ENCODE measurements around the gene SS18L1.

SS18L1 gene

GRCh38 chr20:62196286-62196685 lies 52.7 kb downstream of the SS18L1 start:
- Histone ChIP-seq H3K27ac (ENCODE audit: low read depth, low read length) (no peak overlapping the region), H4K5ac (ENCODE audit: low read length) (no peak overlapping the region), H3K4me1 (ENCODE audit: control insufficient read depth, low read depth, low read length) (no peaks in the 10 kb centered on the region), H3K9ac (ENCODE audit: low read length) (no peak overlapping the region), H4K8ac (ENCODE audit: low read depth, low read length) (no peak overlapping the region), H3K4ac (ENCODE audit: low read depth, low read length) (no peak overlapping the region), H2BK5ac (ENCODE audit: low read length) (no peak overlapping the region), H3K18ac (ENCODE audit: low read length) (no peak overlapping the region), H2BK15ac (replicated peaks; ENCODE audit: low read depth) (no peak overlapping the region), H3K79me2 (ENCODE audit: control insufficient read depth, insufficient read depth, low read length) (no peaks in the 10 kb centered on the region), H3K4me3 (ENCODE audit: low read length) (no peak overlapping the region), H3K79me1 (ENCODE audit: low read length) (no peaks in the 10 kb centered on the region), H3K27me3 (ENCODE audit: insufficient read depth, low read length, poor library complexity) (no peaks in the 10 kb centered on the region), H3K23ac (ENCODE audit: low read length) (no peak overlapping the region), H3K4me2 (ENCODE audit: low read length) (no peak overlapping the region), H2AK5ac (ENCODE audit: low read length) (no peak overlapping the region), H2BK120ac (ENCODE audit: low read depth, low read length) (no peak overlapping the region), H3K36me3 (ENCODE audit: control insufficient read depth, insufficient read depth, low read length) (peaks cover 2% of the 10 kb centered on the region), H3K56ac (ENCODE audit: low read length) (no peak overlapping the region)
- DNase-seq, result no peak
- WGBS (ENCODE audit: extremely low coverage, insufficient coverage, low lambda C conversion rate), result no CpG with 5 or more reads among the region's 10 CpGs

DNA sequence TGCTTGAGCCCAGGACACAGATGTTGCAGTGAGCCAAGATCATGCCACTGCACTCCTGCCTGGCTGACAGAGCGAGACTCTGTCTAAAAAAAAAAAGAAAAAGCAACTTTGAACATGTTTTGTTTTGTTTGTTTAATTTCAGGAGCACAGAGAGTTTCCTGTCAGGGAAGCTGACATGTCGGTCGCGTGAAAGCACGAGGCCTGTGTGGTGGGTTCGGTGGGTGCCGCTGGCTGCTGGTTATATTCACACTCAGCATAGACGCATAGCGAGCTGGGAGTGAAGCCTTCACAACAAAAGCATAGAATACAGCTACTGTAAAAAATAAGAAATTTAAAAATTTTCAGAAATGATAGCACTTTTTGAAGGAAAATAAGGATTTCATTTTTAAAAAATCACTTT lies 53.7 kb downstream of the SS18L1 start:
- H3K27ac ChIP-seq (ENCODE audit: low read depth, low read length), result no peak overlapping the region
- H4K8ac ChIP-seq (ENCODE audit: low read depth, low read length), result no peak overlapping the region
- no peaks in the 10 kb centered on the region for H3K4me1 ChIP-seq (ENCODE audit: control insufficient read depth, low read depth, low read length)
- H3K9ac ChIP-seq (ENCODE audit: low read length), result no peak overlapping the region
- no peak overlapping the region for H2BK5ac ChIP-seq (ENCODE audit: low read length)
- no peak overlapping the region for H3K4me2 ChIP-seq (ENCODE audit: low read length)
- H3K27me3 ChIP-seq (ENCODE audit: insufficient read depth, low read length, poor library complexity), result no peaks in the 10 kb centered on the region
- H3K18ac ChIP-seq (ENCODE audit: low read length), result no peak overlapping the region
- no peak overlapping the region for H2BK120ac ChIP-seq (ENCODE audit: low read depth, low read length)
- H4K5ac ChIP-seq (ENCODE audit: low read length), result no peak overlapping the region
- no peak for DNase-seq
- no peak overlapping the region for H3K4ac ChIP-seq (ENCODE audit: low read depth, low read length)
- no peaks in the 10 kb centered on the region for H3K79me1 ChIP-seq (ENCODE audit: low read length)
- no CpG with 5 or more reads among the region's 9 CpGs for WGBS (ENCODE audit: extremely low coverage, insufficient coverage, low lambda C conversion rate)
- no peak overlapping the region for H2AK5ac ChIP-seq (ENCODE audit: low read length)
- H3K56ac ChIP-seq (ENCODE audit: low read length), result no peak overlapping the region
- no peak overlapping the region for H3K23ac ChIP-seq (ENCODE audit: low read length)
- H2BK15ac ChIP-seq (replicated peaks; ENCODE audit: low read depth), result no peak overlapping the region
- no peaks in the 10 kb centered on the region for H3K79me2 ChIP-seq (ENCODE audit: control insufficient read depth, insufficient read depth, low read length)
- H3K36me3 ChIP-seq (ENCODE audit: control insufficient read depth, insufficient read depth, low read length), result peaks cover 2% of the 10 kb centered on the region
- no peak overlapping the region for H3K4me3 ChIP-seq (ENCODE audit: low read length)

GRCh38 chr20:62197801-62198200 lies 54.2 kb downstream of the SS18L1 start:
- no CpG with 5 or more reads among the region's 18 CpGs for WGBS (ENCODE audit: extremely low coverage, insufficient coverage, low lambda C conversion rate)
- Histone ChIP-seq H3K4ac (ENCODE audit: low read depth, low read length) (no peak overlapping the region), H2AK5ac (ENCODE audit: low read length) (no peak overlapping the region), H3K36me3 (ENCODE audit: control insufficient read depth, insufficient read depth, low read length) (peaks cover 2% of the 10 kb centered on the region), H3K79me2 (ENCODE audit: control insufficient read depth, insufficient read depth, low read length) (no peaks in the 10 kb centered on the region), H4K5ac (ENCODE audit: low read length) (no peak overlapping the region), H3K79me1 (ENCODE audit: low read length) (no peaks in the 10 kb centered on the region), H3K27ac (ENCODE audit: low read depth, low read length) (no peak overlapping the region), H3K4me2 (ENCODE audit: low read length) (no peak overlapping the region), H3K4me3 (ENCODE audit: low read length) (no peak overlapping the region), H2BK120ac (ENCODE audit: low read depth, low read length) (no peak overlapping the region), H3K23ac (ENCODE audit: low read length) (no peak overlapping the region), H3K27me3 (ENCODE audit: insufficient read depth, low read length, poor library complexity) (no peaks in the 10 kb centered on the region), H3K56ac (ENCODE audit: low read length) (no peak overlapping the region), H4K8ac (ENCODE audit: low read depth, low read length) (no peak overlapping the region), H2BK15ac (replicated peaks; ENCODE audit: low read depth) (no peak overlapping the region), H3K4me1 (ENCODE audit: control insufficient read depth, low read depth, low read length) (no peaks in the 10 kb centered on the region), H3K9ac (ENCODE audit: low read length) (no peak overlapping the region), H3K18ac (ENCODE audit: low read length) (no peak overlapping the region), H2BK5ac (ENCODE audit: low read length) (no peak overlapping the region)
- DNase-seq, result no peak

GRCh38 chr20:62198496-62198895 lies 54.9 kb downstream of the SS18L1 start:
- no peaks in the 10 kb centered on the region for H3K79me1 ChIP-seq (ENCODE audit: low read length)
- no peak overlapping the region for H3K27ac ChIP-seq (ENCODE audit: low read depth, low read length)
- H4K5ac ChIP-seq (ENCODE audit: low read length), result no peak overlapping the region
- H3K4ac ChIP-seq (ENCODE audit: low read depth, low read length), result no peak overlapping the region
- no peaks in the 10 kb centered on the region for H3K27me3 ChIP-seq (ENCODE audit: insufficient read depth, low read length, poor library complexity)
- no peak overlapping the region for H2BK15ac ChIP-seq (replicated peaks; ENCODE audit: low read depth)
- H3K4me1 ChIP-seq (ENCODE audit: control insufficient read depth, low read depth, low read length), result no peaks in the 10 kb centered on the region
- H4K8ac ChIP-seq (ENCODE audit: low read depth, low read length), result no peak overlapping the region
- H3K23ac ChIP-seq (ENCODE audit: low read length), result no peak overlapping the region
- H3K36me3 ChIP-seq (ENCODE audit: control insufficient read depth, insufficient read depth, low read length), result peaks cover 2% of the 10 kb centered on the region
- no peak overlapping the region for H3K4me3 ChIP-seq (ENCODE audit: low read length)
- H2BK120ac ChIP-seq (ENCODE audit: low read depth, low read length), result no peak overlapping the region
- H2AK5ac ChIP-seq (ENCODE audit: low read length), result no peak overlapping the region
- no peaks in the 10 kb centered on the region for H3K79me2 ChIP-seq (ENCODE audit: control insufficient read depth, insufficient read depth, low read length)
- no peak overlapping the region for H3K18ac ChIP-seq (ENCODE audit: low read length)
- no peak overlapping the region for H2BK5ac ChIP-seq (ENCODE audit: low read length)
- WGBS (ENCODE audit: extremely low coverage, insufficient coverage, low lambda C conversion rate), result no CpG with 5 or more reads among the region's 17 CpGs
- H3K56ac ChIP-seq (ENCODE audit: low read length), result no peak overlapping the region
- no peak overlapping the region for H3K4me2 ChIP-seq (ENCODE audit: low read length)
- DNase-seq, result no peak
- H3K9ac ChIP-seq (ENCODE audit: low read length), result no peak overlapping the region

DNA sequence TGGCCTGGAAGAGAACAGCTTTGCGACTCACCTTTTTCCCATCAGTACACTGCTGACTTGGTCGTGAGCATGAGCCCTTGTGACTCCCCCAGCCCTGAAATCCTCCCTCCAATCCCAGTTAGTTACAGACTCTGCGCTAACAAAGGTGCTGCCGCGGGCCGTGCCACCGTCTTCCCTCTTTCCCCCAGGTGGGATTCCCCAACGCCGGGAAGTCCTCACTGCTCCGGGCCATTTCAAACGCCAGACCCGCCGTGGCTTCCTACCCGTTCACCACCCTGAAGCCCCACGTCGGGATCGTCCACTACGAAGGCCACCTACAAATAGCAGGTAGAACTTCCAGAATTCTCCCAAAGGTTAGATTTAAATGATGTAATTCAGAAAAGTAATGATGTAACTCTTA lies 55.4 kb downstream of the SS18L1 start:
- no peak overlapping the region for H3K18ac ChIP-seq (ENCODE audit: low read length)
- H2BK15ac ChIP-seq (replicated peaks; ENCODE audit: low read depth), result no peak overlapping the region
- H3K4me3 ChIP-seq (ENCODE audit: low read length), result no peak overlapping the region
- H3K36me3 ChIP-seq (ENCODE audit: control insufficient read depth, insufficient read depth, low read length), result peaks cover 2% of the 10 kb centered on the region
- no peak overlapping the region for H2AK5ac ChIP-seq (ENCODE audit: low read length)
- no peak overlapping the region for H3K23ac ChIP-seq (ENCODE audit: low read length)
- H4K5ac ChIP-seq (ENCODE audit: low read length), result no peak overlapping the region
- no peaks in the 10 kb centered on the region for H3K79me1 ChIP-seq (ENCODE audit: low read length)
- no peak for DNase-seq
- no peak overlapping the region for H2BK120ac ChIP-seq (ENCODE audit: low read depth, low read length)
- WGBS (ENCODE audit: extremely low coverage, insufficient coverage, low lambda C conversion rate), result no CpG with 5 or more reads among the region's 18 CpGs
- no peak overlapping the region for H3K56ac ChIP-seq (ENCODE audit: low read length)
- no peak overlapping the region for H4K8ac ChIP-seq (ENCODE audit: low read depth, low read length)
- H2BK5ac ChIP-seq (ENCODE audit: low read length), result no peak overlapping the region
- H3K4me2 ChIP-seq (ENCODE audit: low read length), result no peak overlapping the region
- H3K4ac ChIP-seq (ENCODE audit: low read depth, low read length), result no peak overlapping the region
- no peak overlapping the region for H3K27ac ChIP-seq (ENCODE audit: low read depth, low read length)
- H3K79me2 ChIP-seq (ENCODE audit: control insufficient read depth, insufficient read depth, low read length), result no peaks in the 10 kb centered on the region
- no peaks in the 10 kb centered on the region for H3K27me3 ChIP-seq (ENCODE audit: insufficient read depth, low read length, poor library complexity)
- H3K4me1 ChIP-seq (ENCODE audit: control insufficient read depth, low read depth, low read length), result no peaks in the 10 kb centered on the region
- no peak overlapping the region for H3K9ac ChIP-seq (ENCODE audit: low read length)

GRCh38 chr20:62200491-62201172 lies 57.1 kb downstream of the SS18L1 start:
- no peak overlapping the region for H3K4me2 ChIP-seq (ENCODE audit: low read length)
- no peak overlapping the region for H2BK120ac ChIP-seq (ENCODE audit: low read depth, low read length)
- no peaks in the 10 kb centered on the region for H3K79me1 ChIP-seq (ENCODE audit: low read length)
- no peak overlapping the region for H3K23ac ChIP-seq (ENCODE audit: low read length)
- H3K79me2 ChIP-seq (ENCODE audit: control insufficient read depth, insufficient read depth, low read length), result no peaks in the 10 kb centered on the region
- H3K27ac ChIP-seq (ENCODE audit: low read depth, low read length), result no peak overlapping the region
- WGBS (ENCODE audit: extremely low coverage, insufficient coverage, low lambda C conversion rate), result no CpG with 5 or more reads among the region's 38 CpGs
- no peak overlapping the region for H4K5ac ChIP-seq (ENCODE audit: low read length)
- no peak overlapping the region for H3K56ac ChIP-seq (ENCODE audit: low read length)
- no peak overlapping the region for H2AK5ac ChIP-seq (ENCODE audit: low read length)
- no peak for DNase-seq
- H3K4me3 ChIP-seq (ENCODE audit: low read length), result no peak overlapping the region
- H3K4me1 ChIP-seq (ENCODE audit: control insufficient read depth, low read depth, low read length), result no peaks in the 10 kb centered on the region
- no peak overlapping the region for H4K8ac ChIP-seq (ENCODE audit: low read depth, low read length)
- no peak overlapping the region for H3K4ac ChIP-seq (ENCODE audit: low read depth, low read length)
- no peak overlapping the region for H2BK5ac ChIP-seq (ENCODE audit: low read length)
- H3K18ac ChIP-seq (ENCODE audit: low read length), result no peak overlapping the region
- H2BK15ac ChIP-seq (replicated peaks; ENCODE audit: low read depth), result no peak overlapping the region
- H3K36me3 ChIP-seq (ENCODE audit: control insufficient read depth, insufficient read depth, low read length), result peaks cover 2% of the 10 kb centered on the region
- no peak overlapping the region for H3K9ac ChIP-seq (ENCODE audit: low read length)
- H3K27me3 ChIP-seq (ENCODE audit: insufficient read depth, low read length, poor library complexity), result no peaks in the 10 kb centered on the region

All from mesendoderm (in vitro differentiated cells).